NCI-H2107 treated with DMSO at 0.1 percent for 48 hours (cell line): ENCODE data around the gene SNED1.

ENCODE experiments used
- DNase-seq: peaks from one replicate; lab custom pipeline; 2025; ENCODE audit not compliant: unreplicated experiment; lab: John Stamatoyannopoulos, UW

The SNED1 gene

DNA sequence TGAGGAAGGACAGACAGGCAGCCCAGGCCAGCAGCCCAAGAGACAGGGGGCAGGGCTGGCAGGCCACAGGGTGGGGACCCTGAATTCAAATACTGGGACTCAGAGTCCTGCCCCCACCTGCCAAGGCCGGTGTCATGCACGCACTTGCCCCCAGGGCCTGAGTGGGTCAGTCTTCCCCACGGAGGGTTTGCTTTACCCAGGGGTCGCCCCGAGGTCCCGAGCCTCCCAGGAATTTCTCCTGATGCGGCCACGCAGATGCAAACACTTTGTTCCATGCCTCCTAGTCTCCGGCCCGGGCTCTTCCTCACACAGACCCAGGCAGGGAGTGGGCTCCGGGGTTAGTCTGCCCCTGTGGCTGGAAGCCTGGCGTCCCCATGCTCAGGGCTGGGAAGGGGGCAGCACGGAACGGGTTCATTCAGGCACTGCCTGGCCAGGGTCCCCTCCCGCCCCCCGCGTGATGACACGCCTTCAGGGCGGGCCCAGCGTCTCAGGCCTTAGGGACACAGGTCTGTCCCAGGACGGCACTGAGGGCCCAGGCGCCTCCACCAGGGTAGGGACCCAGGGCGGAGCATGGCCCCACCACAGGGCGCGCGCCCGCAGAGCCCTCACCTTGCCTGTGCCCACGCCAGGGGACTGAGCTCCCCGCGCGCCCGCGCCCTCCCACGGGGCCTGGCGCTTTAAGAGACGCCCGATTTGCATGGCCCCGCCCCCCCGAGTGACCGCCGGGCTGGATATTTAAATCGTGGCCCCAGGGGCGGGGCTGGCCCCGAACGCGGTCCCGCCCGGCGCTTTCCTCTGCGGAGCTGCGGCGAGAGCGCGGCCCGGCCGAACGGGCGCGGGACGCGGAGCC lies at the start of gene SNED1:
Gene SNED1, plus strand, starts transcription at position 763 of the 850 bp plus-strand sequence. CDS start 220 bp downstream, outside the sequence.
- DNase-seq: no peak

DNA sequence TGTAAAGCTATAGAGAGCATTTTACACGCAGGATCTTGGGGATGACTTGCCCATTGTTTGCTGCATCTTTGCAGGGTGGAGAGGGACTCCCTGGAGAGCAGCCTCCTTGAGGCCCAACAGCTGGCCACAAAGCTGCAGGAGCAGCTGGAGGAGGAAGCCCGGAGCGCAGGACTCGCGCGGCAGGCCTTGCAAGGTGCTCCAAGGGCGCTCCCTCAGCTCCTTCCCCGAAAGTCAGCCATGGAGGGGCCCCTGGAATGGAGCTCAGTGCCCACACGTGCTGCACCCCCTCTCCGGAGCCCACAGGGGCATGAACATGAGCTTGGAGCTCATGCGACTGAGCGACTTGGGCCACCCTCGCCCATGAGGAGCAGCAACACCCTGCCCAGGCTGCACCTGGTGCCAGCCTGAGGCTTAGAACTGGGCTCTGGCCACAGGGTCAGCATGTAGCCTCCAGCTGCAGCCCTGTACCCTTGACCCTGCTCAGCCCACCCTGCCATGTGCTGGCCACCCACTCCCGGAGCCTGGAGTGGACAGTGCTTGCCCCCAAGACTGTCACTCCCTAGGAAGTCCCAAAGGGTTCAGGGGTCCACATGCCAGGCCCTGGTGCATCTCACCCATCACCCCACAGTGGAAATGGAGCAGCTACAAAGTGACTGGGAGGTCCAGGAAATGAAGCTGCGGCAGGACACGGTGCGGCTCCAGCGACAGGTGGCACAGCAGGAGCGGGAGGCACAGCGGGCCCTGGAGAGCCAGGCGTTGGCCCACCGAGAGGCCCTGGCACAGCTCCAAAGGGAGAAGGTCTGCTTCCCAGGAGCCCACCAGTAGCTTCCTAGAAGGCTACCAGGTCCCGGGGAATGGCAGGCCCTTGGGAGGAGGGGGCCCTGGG lies 49.3 kb upstream of the SNED1 start:
- DNase-seq: no peak

DNA sequence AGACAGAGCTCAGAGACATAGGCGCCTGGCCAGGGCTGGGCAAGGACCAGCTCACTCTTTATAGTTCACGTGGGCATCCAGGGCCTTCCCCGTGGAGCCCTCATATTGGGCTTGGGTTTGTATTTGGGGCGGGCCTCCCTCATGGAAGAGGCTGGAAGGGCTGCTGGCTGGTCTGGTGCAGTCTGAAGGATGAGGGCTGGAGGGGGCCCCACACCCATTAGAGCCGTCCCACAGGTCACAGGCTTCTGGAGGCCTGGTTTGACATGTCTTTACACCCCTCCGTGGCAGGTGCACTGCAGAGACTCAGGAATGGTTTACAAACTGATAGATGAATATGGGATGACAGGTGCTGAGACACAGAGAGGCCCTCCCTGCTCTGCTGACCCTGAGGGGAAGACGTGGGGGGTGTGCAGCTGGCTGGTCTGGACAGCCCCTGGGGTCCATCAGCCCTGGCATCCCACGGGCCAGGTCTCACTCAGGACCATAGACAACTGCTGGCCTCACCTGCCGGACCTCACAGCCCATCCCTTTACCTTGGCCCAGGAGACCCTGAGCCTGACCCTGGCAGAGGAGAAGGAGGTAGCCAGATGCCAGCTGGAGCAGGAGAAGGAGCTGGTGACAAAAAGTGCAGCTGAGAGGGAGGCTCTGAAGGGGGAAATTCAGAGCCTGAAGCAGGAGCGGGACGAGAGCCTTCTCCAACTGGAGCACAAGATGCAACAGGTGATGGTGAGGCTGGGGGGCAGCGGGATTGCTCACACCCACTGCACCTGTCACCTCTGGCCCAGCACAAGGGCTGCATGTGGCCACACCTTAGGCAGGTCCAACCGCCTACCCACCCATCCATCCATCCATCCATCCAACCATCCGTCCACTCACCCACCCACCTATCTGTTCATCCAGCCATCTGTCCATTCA lies 48.4 kb upstream of the SNED1 start:
- no peak for DNase-seq

DNA sequence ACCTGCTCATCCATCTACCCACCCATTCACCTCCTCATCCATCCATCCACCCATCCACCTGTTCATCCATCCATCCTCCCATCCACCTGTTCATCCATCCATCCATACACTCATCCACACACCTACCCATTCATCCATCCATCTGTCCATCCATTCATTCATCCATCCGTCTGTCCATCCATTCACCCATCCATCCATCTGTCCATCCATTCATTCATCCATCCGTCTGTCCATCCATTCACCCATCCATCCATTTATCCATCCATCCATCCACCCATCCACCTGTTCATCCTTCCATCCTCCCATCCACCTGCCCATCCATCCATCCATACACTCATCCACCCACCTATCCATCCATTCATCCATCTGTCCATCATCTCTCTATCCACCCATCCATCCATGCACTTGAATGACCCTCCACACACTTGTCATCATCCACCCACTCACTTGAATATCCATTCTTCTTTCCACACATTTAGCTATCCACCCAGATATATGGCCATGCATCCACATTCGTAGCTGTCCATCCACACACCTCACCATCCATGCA lies 47.3 kb upstream of the SNED1 start:
- DNase-seq: no peak

DNA sequence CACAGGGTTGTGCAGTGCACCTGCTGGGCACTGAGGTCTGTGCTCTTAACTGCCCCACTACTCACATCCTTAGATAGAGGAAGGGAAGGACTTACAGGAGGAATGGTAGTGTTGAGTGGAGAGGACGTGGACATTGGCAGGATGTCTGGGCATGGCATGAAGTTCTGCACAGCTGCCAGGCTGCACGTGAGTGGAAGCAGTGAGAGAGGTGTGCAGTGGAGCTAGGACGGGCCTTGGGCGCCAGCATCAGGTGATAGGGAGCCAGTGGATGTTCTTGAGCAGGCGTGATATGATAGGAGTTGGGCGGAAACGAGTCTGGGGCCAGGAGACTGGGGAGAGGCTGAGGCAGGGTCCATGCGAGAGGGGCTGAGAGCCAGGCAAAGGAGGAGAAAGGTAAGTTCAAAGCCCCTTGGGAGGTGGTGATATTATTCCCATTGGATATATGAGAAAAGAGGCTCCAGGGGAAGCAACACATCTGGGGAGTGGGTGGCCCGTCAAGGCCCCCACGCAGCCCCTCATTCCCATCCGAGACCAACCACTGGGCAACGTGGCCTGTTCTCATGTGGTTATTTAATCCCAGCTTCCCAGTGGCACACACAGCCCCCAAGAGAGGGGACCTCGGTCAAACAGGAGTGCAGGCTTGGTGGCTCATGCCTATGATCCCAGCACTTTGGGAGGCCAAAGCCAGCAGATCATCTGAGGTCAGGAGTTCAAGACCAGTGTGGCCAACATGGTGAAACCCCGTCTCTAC lies 45.7 kb upstream of the SNED1 start:
- no peak for DNase-seq

DNA sequence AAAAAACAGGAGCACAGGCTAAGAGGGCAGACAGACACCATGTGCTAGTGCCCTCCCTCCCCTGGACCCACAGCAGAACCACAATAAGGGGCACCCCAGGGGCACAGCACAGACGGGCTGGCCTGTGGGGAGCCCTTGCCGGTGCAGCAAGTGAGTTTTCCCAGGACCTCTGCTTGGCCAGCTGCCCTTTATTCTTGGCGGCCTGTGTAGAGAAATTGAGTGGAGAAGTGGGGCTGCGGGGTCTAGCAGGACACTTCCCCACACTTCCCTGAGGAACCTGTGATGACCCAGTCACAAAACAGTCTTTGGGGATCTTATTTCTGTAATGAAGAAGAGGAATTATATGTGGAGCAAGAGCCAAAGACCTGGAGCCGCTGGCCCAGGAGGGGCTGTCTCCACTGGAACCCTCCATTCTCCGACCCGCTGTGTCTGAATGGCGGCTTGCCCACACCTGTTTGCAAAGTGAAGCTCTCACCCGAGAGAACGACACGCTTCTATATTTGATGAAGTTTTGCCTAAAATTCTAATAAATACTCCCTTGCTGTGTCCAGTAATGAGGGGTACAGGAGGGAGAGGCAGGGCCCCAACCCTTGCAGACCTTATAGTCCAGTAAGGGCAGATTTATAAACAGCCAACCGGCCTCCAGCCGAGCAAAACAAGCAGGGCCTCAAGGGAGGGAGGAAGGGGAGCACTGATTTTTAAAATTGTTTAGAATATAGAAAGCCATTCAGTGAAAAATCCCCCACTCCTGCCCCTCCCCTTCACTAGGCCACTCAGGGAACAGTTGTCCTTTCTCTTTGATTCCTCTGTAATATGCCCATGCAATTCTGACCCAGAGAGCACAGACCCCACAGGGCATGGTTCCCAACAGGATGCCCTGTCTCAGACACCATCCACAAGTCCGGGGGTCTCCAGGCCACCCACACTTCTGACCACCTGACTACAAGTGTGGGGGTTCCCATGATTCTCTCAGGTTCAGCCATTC lies 44.7 kb upstream of the SNED1 start:
- no peak for DNase-seq

DNA sequence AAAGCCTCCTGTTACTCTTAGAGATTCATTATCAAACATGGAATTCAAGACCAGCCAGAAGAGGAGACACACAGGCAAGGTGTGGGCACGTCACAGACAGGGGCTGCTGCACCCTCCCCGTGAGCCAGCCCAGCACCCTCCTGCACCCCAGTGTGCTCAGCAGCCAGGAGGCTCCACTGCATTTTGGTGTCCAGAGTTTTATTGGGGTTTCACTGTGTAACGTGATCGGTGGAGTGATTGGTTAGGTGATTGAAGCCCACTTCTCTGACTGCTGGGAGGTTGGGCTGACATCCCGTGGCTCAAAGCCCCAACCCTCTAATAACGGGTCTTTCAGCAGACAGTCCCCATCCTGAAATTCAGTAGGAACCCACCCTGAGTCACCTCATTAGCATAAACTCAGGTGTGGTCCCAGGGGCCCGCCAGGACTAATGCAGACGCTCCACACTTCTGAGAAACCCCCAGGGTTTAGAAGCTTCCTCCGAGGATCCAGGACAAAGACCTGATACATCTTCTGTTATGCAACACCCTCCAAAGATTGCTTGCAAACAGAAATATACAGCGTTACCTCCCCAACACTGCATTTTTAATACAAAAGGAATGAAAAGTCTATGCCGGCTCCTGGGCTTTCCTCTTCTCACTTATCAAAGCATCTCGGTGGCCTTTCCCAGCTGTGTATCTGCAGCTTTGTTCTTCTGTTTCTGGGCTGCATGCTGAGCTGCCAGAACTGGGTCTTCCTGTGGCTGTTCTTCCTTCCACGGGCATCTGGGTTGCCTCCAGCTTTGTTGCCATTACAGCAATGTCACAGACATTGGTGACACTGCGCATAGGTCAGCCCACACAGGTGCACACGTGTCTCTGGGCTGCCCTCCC lies 43.7 kb upstream of the SNED1 start:
- no peak for DNase-seq

DNA sequence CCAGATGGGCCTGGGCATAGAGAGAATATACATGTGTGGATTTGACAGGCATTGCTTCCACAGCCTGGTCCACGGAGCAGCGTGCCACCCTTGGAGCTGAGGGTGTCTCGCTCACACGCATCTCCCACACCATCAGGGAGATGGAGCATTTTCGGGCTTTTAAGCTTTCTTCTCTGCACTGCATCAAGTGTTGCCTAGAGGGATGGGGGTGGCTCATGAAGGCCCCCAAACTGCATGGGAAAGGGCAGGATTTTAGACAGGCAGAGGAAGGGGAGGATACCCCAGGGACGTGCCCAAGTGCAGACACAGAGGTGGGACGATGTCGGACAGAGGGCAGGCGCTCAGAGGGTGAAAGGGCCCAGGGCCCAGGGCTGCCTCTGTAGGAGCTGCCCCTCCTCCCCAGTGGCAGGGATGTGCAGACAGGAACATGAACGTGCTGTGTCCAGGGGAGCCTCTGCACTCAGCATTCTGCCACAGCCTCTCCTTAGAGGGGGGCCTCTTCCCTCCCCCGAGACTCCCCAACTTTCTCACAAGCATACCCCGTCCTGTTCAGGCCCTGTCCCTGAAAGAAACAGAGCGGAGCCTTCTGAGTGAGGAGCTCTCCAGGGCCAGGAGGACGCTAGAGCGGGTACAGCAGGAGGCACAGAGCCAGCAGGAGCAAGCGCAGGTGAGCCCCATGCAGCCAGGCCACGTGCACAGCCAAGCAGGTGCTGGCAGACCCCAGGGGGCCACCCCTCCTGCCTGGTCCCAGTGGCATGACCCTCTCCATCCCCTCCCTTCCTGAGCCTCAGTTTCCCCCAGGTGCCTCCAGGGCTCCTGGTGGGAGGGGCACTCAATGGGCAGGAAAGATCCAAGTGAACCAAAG lies 42.9 kb upstream of the SNED1 start:
- no peak for DNase-seq

DNA sequence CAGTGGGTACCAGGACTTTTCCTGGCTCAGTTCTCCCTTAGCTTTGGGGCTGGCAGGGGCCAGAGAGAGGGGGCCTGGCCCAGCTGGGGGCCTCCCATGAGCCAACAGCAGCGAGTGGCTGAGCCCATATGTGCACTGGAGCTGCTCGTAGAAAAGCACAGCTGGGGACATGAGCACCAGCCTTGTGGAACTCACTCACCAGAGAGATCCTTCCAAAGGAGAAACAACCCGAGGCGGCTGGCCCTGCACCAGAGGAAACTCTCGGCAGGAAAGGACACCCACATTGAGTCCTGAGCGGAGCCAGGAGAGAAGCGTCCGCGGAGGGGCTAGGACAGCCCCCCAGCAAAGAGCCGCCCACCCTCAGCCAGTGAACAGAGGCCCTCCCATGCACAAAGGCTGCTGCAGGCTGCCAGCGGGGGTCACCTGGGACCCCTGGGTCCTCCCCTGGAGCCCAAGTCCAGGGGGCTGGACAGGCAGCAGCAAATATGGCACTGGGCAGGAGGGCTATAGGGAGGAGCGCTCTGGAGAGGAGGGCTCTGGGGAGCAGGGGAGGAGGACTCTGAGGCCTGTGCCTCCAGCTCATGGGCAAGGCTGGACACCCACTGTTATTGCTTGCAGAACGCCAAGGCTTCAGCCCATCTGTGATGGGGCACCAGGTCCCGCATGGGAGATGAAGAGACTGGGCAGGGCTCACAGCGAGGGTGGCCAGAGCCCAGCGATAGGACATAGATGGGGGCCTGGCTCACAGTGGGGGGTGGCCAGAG lies 42.1 kb upstream of the SNED1 start:
- DNase-seq: no peak

DNA sequence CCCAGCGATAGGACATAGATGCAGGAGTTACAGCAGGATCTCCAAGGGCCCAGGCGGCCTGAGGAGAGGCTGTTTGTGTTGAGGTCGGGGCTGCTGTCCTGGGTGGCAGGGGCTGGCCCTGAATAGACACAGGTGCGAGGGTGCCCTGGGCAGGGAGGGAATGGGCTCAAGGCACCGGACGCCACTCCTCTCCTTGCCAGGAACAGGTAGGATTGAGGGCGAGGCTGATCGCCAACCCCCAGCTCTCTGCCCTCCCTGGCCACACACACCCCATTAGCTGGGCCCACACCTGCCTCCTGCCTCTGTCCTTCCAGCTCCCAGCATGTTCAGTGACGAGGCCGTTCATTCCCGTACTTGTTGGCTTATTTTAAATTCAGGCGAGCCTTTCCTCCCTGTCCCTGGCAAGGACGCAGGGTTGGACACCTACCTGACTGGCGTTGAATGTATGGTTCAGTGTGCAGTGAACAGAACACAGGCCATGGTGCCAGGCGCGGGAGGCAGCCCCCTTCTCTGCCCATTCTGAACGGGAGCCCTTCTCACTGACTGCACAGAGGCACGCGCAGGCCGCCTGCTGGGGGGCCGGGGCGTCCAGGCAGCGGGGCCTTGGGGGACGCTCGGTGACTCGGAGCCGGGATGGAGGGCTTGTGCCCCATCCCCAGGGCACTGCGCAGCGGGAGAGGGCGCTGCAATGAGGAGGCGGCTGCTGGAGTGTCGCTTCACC lies 41.3 kb upstream of the SNED1 start:
- no peak for DNase-seq

DNA sequence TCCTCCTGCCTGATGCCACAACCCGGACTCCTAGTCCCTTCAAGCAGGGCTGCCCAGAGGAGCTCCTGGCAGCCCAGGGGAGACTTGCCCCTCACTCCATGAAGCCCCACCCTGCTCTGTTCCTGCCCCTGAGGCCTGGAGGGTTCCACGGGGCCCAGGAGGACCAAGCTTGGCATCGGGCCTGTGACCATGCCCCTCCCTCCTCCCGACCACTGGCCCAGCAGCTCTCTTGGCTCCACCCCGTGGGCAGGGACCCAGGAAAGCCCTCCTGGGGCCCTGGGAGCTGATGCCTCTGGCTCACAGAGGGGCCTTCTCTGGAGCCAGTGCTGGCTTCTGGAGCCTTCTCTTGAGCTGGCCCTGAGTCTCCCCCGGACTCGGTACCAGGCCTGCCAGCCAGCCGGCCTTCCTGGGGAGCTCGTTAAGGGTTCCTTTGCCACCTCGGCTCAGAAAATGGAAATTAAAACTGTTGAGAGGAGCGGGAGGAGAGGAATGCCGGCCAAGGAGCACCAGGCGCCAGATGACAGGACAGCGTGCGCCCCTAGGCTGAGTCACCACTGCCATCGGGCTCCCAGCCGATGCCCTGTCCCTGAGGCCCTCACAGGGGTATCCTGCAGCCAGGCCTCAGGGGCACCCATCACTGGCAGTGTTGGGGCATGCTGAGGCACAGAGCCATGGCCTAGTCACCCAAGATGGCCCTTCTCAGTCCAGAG lies 40.6 kb upstream of the SNED1 start:
- no peak for DNase-seq

DNA sequence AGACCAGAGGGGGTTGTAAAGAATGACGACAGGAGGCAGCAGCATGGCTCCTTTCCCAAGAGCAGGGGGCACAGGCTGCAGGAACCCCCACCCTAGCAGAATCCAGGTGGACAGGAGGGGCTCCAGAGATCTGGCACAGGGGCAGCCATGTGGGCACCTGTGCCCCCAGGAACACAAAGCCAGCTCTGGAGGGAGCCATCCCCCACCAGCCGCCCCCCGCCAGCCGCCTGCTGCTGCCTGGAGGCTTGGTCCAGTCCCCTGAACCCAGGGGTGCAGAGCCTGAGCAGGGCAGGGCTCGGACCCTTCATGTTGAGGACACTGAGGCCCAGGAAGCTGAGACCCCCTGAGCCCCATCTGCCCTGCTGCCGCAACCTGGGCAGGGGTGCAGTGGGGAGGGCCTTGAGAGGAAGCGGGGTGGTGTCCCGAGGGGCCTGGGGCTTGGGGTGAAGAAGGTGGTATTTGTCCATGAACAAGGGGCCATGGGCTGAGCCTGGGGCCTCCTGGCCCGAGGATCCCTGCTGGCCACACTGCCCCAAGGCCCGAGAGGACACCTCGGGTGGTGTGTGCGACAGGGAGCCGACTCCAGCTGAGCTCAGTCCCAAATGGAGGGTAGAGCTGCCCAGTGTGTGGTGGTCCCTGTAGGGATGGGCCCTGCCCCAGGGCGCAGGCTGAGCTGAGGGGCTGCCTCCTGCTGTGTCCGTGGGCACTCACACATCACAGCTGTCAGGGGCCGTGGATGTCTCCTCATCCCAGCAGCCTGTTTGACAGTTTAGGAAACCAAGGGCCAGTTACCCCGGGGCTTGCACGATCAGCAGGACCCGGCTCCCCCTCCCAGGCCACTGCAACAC lies 39.8 kb upstream of the SNED1 start:
- no peak for DNase-seq

DNA sequence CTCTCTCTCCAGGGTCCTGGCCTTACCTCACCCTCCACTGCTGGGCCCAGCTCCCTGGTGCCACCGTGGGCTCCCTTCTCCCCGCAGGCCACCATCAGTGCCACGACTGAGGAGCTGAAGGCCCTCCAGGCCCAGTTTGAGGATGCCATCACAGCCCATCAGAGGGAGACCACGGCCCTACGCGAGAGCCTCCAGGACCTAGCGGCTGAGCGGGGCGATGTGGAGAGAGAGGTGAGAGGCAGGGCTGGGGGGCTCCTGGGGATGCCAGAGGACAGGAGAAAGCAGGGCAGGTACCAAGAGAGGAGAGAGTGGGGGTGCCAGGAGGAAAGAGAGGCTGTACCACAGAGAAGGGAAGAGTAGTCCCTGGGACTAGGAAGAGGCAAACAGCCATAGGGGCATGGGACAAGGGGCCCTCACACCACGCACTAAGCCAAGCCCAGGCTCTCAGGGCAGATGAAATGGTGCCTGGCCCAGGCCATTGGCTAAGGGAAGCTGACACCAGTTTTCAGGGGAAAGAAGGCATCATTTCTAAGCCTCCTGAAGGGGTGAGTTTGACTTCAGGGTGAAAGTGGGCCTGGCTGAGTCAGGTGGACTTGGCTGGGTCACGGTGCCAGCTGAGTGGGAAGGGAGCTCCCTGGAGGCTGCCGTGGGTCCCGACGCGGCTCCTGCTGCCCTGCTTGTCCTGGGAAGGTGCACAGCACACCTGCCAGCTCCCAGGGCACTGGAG lies 39.0 kb upstream of the SNED1 start:
- no peak for DNase-seq
